SK-N-SH (cell line): ENCODE measurements around the gene SLC25A33. TPM values are rescaled to one million over a fixed set of nuclear protein-coding genes. Genes with fewer than 3 reads are reported as not detected.
A peak's percentile ranks its signal among the peaks of the same experiment; 100 is the strongest.

ENCODE experiments used
- CTCF ChIA-PET: fragments of 300-600, 350-600 bp; formaldehyde crosslinking; extraction: SDS; loops from one replicate; lab custom pipeline; 2021; lab: Yijun Ruan, JAX
- POLR2A ChIA-PET: fragments of 350-600 bp; sonication (Branson Sonifier 250); formaldehyde crosslinking; extraction: SDS; loops from one replicate; lab custom pipeline; 2020; ENCODE audit warnings: antibody characterized with exemption, inconsistent platforms; lab: Yijun Ruan, JAX
- DNase-seq: peaks from one replicate; pipeline ENCODE4 v3.0.0; 2012
- H2AFZ ChIP-seq: fragments of 200-600 bp; sonication (generic); 2 replicates; pipeline ENCODE4 v1.8.1; 2016; ENCODE audit warnings: antibody characterized with exemption, mild to moderate bottlenecking, low read depth
- H3F3A ChIP-seq: fragments of 200-600 bp; sonication (generic); replicated peaks from 2 replicates; pipeline ENCODE3; 2016; ENCODE audit warnings: antibody characterized with exemption, mild to moderate bottlenecking; ENCODE audit not compliant: insufficient read depth
- H3K27ac ChIP-seq, 2 experiments: fragments of 200-500 bp in 1 of 2; fragments of 200-600 bp in 1 of 2; sonication (Bioruptor generic) in 1 of 2; sonication (generic), shearing (Covaris generic) in 1 of 2; 2 replicates each; pipeline versions ENCODE4 v1.5.1 to v1.6.1; 2014 to 2016; ENCODE audit warnings: low read depth in 2 of 2, inconsistent platforms in 1 of 2, low read length in 1 of 2, mild to moderate bottlenecking in 1 of 2, mixed read lengths in 1 of 2
- H3K27me3 ChIP-seq: fragments of 200-600 bp; sonication (generic), shearing (Covaris generic); 2 replicates; pipeline ENCODE4 v1.6.1; 2016; ENCODE audit warnings: mixed run types; ENCODE audit not compliant: insufficient read depth
- H3K36me3 ChIP-seq, 2 experiments: fragments of 200-500 bp in 1 of 2; fragments of 200-600 bp in 1 of 2; sonication (Bioruptor generic) in 1 of 2; sonication (generic) in 1 of 2; replicated peaks in 1 of 2; 2 replicates each; pipeline versions ENCODE3 to v1.5.1; 2014 to 2016; ENCODE audit warnings: low read length in 1 of 2, mild to moderate bottlenecking in 1 of 2; ENCODE audit not compliant: insufficient read depth in 2 of 2, control insufficient read depth in 1 of 2
- H3K4me1 ChIP-seq, 2 experiments: fragments of 200-500 bp in 1 of 2; fragments of 200-600 bp in 1 of 2; sonication (Bioruptor generic) in 1 of 2; sonication (generic), shearing (Covaris generic) in 1 of 2; 2 replicates each; pipeline versions ENCODE4 v1.5.1 to v1.6.1; 2014 to 2016; ENCODE audit warnings: low read depth in 1 of 2, low read length in 1 of 2, mixed run types in 1 of 2; ENCODE audit not compliant: insufficient read depth in 2 of 2, control insufficient read depth in 1 of 2
- H3K4me2 ChIP-seq: fragments of 200-600 bp; sonication (generic), shearing (Covaris generic); 2 replicates; pipeline ENCODE4 v1.6.1; 2017; ENCODE audit warnings: mixed run types
- H3K4me3 ChIP-seq, 2 experiments: fragments of 200-500 bp in 1 of 2; fragments of 200-600 bp in 1 of 2; sonication (Bioruptor generic) in 1 of 2; sonication (generic), shearing (Covaris generic) in 1 of 2; 2 replicates each; pipeline versions ENCODE4 v1.5.1 to v1.8.1; 2014 to 2016; ENCODE audit warnings: low read depth in 2 of 2, inconsistent platforms in 1 of 2, low read length in 1 of 2, mild to moderate bottlenecking in 1 of 2, mixed read lengths in 1 of 2, moderate library complexity in 1 of 2
- H3K79me2 ChIP-seq: fragments of 200-600 bp; sonication (generic); 2 replicates; pipeline ENCODE4 v1.8.1; 2017; ENCODE audit warnings: mild to moderate bottlenecking; ENCODE audit not compliant: insufficient read depth
- H3K9ac ChIP-seq: fragments of 200-600 bp; sonication (generic); 2 replicates; pipeline ENCODE4 v1.6.1; 2017; ENCODE audit warnings: mixed run types
- H3K9me2 ChIP-seq: fragments of 200-600 bp; sonication (generic); 2 replicates; pipeline ENCODE4 v1.6.1; 2017; ENCODE audit warnings: mixed run types
- H3K9me3 ChIP-seq: fragments of 200-600 bp; sonication (generic); 2 replicates; pipeline ENCODE4 v1.6.1; 2017; ENCODE audit warnings: mixed run types, mild to moderate bottlenecking, moderate library complexity
- H4K20me1 ChIP-seq: fragments of 200-600 bp; sonication (generic); 2 replicates; pipeline ENCODE4 v1.6.1; 2017; ENCODE audit warnings: mild to moderate bottlenecking, mixed run types; ENCODE audit not compliant: insufficient read depth
- CHD2 ChIP-seq: fragments of 150-350 bp; IDR thresholded peaks from 2 replicates; pipeline ENCODE4 v1.6.1; 2018; ENCODE audit warnings: low read length; ENCODE audit not compliant: partially characterized antibody
- ELF1 ChIP-seq: IDR thresholded peaks from 2 replicates; pipeline ENCODE4 v1.4.0; 2012
- EP300 ChIP-seq, 2 experiments: IDR thresholded peaks; 2 replicates each; pipeline versions ENCODE4 v1.4.0 to v1.6.1; 2012; ENCODE audit warnings: borderline replicate concordance in 1 of 2, low read depth in 1 of 2, low read length in 1 of 2
- EZH2phosphoT487 ChIP-seq: fragments of 200-600 bp; sonication (generic); IDR thresholded peaks from 2 replicates; pipeline ENCODE4 v1.6.1; 2017; ENCODE audit warnings: low read depth, mixed run types, mild to moderate bottlenecking, antibody characterized with exemption, moderate library complexity, borderline replicate concordance
- FOSL2 ChIP-seq: IDR thresholded peaks from 2 replicates; pipeline ENCODE4 v1.4.0; 2012; ENCODE audit warnings: low read depth, mild to moderate bottlenecking, moderate library complexity, borderline replicate concordance
- FOXM1 ChIP-seq: IDR thresholded peaks from 2 replicates; pipeline ENCODE4 v1.4.0; 2012; ENCODE audit warnings: low read depth, mild to moderate bottlenecking
- GABPA ChIP-seq: IDR thresholded peaks from 2 replicates; pipeline ENCODE4 v1.4.0; 2012; ENCODE audit warnings: low read depth, mild to moderate bottlenecking
- GATA2 ChIP-seq: sonication (generic); formaldehyde crosslinking; IDR thresholded peaks from 2 replicates; pipeline ENCODE4 v1.5.0; 2020; ENCODE audit warnings: mild to moderate bottlenecking, missing genetic modification reagents
- JUND ChIP-seq: IDR thresholded peaks from 2 replicates; pipeline ENCODE4 v1.4.0; 2012
- MEF2A ChIP-seq: IDR thresholded peaks from 2 replicates; pipeline ENCODE4 v1.4.0; 2012; ENCODE audit warnings: low read depth, borderline replicate concordance
- MXI1 ChIP-seq: IDR thresholded peaks from 2 replicates; pipeline ENCODE4 v1.6.1; 2012; ENCODE audit warnings: mild to moderate bottlenecking, low read depth, low read length, improper control_type of control experiment
- NFIC ChIP-seq: IDR thresholded peaks from 2 replicates; pipeline ENCODE4 v1.4.0; 2012; ENCODE audit warnings: borderline replicate concordance
- POLR2AphosphoS5 ChIP-seq: IDR thresholded peaks from 2 replicates; pipeline ENCODE4 v1.6.1; 2012; ENCODE audit warnings: low read depth, low read length
- RAD21 ChIP-seq: IDR thresholded peaks from 2 replicates; pipeline ENCODE4 v1.6.1; 2012; ENCODE audit warnings: mild to moderate bottlenecking, low read length
- SMC3 ChIP-seq: IDR thresholded peaks from 2 replicates; pipeline ENCODE4 v1.6.1; 2012; ENCODE audit warnings: low read depth, low read length, improper control_type of control experiment
- TAF1 ChIP-seq: IDR thresholded peaks from 2 replicates; pipeline ENCODE4 v1.6.1; 2012; ENCODE audit warnings: low read depth, mild to moderate bottlenecking, low read length, moderate library complexity, borderline replicate concordance
- TCF12 ChIP-seq: IDR thresholded peaks from 2 replicates; pipeline ENCODE4 v1.4.0; 2012
- TEAD4 ChIP-seq: IDR thresholded peaks from 2 replicates; pipeline ENCODE4 v1.4.0; 2012; ENCODE audit warnings: mild to moderate bottlenecking, borderline replicate concordance; ENCODE audit not compliant: insufficient read depth
- WGBS: methylation state at CpG from one replicate; pipeline ENCODE4 v1.1.6; 2017; ENCODE audit warnings: low lambda C conversion rate; 5-methylcytosine and 5-hydroxymethylcytosine counted together
- polyA plus RNA-seq, 3 experiments: library from polyadenylated mRNA; depleted of rRNA; stranded (reverse); fragments of >200 nt; gene quantifications; 2 replicates each; pipeline ENCODE4 v1.2.3, GENCODE V29; 2012
- TF ChIP-seq, protein P1 (sequence below): IDR thresholded peaks from 2 replicates; pipeline ENCODE4 v1.4.0; 2012; ENCODE audit warnings: low read depth, borderline replicate concordance
- TF ChIP-seq, protein P2 (sequence below): IDR thresholded peaks from 2 replicates; pipeline ENCODE4 v1.4.0; 2012; ENCODE audit warnings: low read depth, borderline replicate concordance
- TF ChIP-seq, protein P3 (sequence below): IDR thresholded peaks from 2 replicates; pipeline ENCODE4 v1.4.0; 2012; ENCODE audit warnings: low read depth
- TF ChIP-seq, protein P4 (sequence below): IDR thresholded peaks from 2 replicates; pipeline ENCODE4 v1.6.1; 2012; ENCODE audit warnings: mild to moderate bottlenecking, low read depth, low read length, moderate library complexity
- TF ChIP-seq, protein P5 (sequence below): fragments of 150-350 bp; IDR thresholded peaks from 2 replicates; pipeline ENCODE4 v1.6.1; 2016; ENCODE audit warnings: mild to moderate bottlenecking, low read depth, low read length

SLC25A33 gene, protein sequence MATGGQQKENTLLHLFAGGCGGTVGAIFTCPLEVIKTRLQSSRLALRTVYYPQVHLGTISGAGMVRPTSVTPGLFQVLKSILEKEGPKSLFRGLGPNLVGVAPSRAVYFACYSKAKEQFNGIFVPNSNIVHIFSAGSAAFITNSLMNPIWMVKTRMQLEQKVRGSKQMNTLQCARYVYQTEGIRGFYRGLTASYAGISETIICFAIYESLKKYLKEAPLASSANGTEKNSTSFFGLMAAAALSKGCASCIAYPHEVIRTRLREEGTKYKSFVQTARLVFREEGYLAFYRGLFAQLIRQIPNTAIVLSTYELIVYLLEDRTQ
- 4.8 and 5.0 TPM in 2 replicates for polyA plus RNA-seq (2012; rRNA removed)
- polyA plus RNA-seq (2012; cell fraction: cytosol; rRNA removed) = 6.6 and 7.0 TPM in 2 replicates
- 1.5 and 2.8 TPM in 2 replicates for polyA plus RNA-seq (2012; cell fraction: nucleus; rRNA removed)

DNA sequence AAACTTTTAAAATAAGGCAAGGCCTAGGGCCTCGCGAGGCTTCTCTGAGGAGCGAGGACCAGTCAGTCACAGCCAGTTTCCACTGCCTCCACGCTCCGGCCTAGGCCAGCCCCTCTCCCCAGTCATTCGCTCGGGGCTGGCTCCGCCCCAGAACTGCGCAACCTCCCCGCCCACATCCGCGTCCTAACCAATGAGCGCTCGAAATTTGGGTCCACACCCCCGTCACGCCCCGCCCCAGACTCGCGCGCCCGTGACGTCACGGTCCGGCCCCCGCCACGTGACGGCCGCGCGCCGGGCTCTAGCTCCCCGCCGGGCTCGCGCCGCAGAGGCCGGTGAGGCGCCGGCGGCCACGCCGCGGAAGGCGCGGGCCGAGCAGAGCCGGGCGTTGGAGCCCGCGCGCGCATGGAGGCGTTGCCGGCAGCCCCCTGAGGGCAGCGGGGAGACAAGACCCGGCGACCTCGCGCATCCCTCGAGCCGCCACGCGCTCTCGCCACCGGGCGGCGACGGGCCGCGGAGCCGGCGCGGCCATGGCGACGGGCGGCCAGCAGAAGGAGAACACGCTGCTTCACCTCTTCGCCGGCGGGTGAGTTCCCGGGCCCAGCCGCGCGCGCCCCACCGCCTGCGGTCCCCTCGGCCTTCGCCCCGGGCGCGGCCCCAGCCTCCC lies at the start of gene SLC25A33:
Gene SLC25A33, plus strand, starts transcription at position 301 of the 664 bp plus-strand sequence. Its CDS starts 227 bp downstream, at position 528.
- Histone ChIP-seq H3K36me3 (no peaks in the 10 kb centered on the region), H3K9me3 (no peaks in the 10 kb centered on the region), H3K27ac (peak within 1 kb of the TSS; percentile 60 to 84), H3K27me3 (no peaks in the 10 kb centered on the region), H3K9me2 (no peaks in the 10 kb centered on the region), H4K20me1 (peaks cover 26% of the 10 kb centered on the region), H3F3A (peaks cover 6% of the 10 kb centered on the region), H3K4me2 (peak within 1 kb of the TSS; percentile 93), H3K4me3 (peak within 1 kb of the TSS; percentile 67 to 78), H3K4me1 (peaks cover 0 to 7% of the 10 kb centered on the region in 2 experiments; a peak in 2 of 4 replicates), H2AFZ (peak within 1 kb of the TSS; percentile 84), H3K9ac (peak within 1 kb of the TSS; percentile 77), H3K79me2 (peaks cover 45% of the 10 kb centered on the region)
- ChIA-PET POLR2A (interaction anchor here (0.6 to 1.0 kb wide), 4 partner anchors 10 to 720 kb away, joined by 3 to 4 read pairs (median 4); no protein-coding TSS in a partner anchor), CTCF (interaction anchor here (0.6 to 1.4 kb wide), 4 partner anchors 10 to 43 kb away, joined by 3 read pairs; no protein-coding TSS in a partner anchor)
- DNase-seq = peak; percentile 99
- WGBS = no CpG with 5 or more reads among the region's 92 CpGs
- TF ChIP-seq MEF2A = no peak
- TF ChIP-seq, protein P1, sequence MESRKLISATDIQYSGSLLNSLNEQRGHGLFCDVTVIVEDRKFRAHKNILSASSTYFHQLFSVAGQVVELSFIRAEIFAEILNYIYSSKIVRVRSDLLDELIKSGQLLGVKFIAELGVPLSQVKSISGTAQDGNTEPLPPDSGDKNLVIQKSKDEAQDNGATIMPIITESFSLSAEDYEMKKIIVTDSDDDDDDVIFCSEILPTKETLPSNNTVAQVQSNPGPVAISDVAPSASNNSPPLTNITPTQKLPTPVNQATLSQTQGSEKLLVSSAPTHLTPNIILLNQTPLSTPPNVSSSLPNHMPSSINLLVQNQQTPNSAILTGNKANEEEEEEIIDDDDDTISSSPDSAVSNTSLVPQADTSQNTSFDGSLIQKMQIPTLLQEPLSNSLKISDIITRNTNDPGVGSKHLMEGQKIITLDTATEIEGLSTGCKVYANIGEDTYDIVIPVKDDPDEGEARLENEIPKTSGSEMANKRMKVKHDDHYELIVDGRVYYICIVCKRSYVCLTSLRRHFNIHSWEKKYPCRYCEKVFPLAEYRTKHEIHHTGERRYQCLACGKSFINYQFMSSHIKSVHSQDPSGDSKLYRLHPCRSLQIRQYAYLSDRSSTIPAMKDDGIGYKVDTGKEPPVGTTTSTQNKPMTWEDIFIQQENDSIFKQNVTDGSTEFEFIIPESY = peak; percentile 61; the same call in 1 of the 2 replicates
- no peak for TF ChIP-seq TEAD4
- no peak for TF ChIP-seq GATA2 (CRISPR knock-in tag)
- 0 out of 2 replicates have a peak, but pooled peaks have one; percentile 37 for TF ChIP-seq TAF1
- no peak for TF ChIP-seq TCF12
- TF ChIP-seq NFIC = no peak
- TF ChIP-seq, protein P2, sequence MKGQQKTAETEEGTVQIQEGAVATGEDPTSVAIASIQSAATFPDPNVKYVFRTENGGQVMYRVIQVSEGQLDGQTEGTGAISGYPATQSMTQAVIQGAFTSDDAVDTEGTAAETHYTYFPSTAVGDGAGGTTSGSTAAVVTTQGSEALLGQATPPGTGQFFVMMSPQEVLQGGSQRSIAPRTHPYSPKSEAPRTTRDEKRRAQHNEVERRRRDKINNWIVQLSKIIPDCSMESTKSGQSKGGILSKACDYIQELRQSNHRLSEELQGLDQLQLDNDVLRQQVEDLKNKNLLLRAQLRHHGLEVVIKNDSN = peak; percentile 91
- TF ChIP-seq EZH2phosphoT487 = no peak
- TF ChIP-seq, protein P3, sequence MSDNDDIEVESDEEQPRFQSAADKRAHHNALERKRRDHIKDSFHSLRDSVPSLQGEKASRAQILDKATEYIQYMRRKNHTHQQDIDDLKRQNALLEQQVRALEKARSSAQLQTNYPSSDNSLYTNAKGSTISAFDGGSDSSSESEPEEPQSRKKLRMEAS = peak; percentile 71
- TF ChIP-seq, protein P4, sequence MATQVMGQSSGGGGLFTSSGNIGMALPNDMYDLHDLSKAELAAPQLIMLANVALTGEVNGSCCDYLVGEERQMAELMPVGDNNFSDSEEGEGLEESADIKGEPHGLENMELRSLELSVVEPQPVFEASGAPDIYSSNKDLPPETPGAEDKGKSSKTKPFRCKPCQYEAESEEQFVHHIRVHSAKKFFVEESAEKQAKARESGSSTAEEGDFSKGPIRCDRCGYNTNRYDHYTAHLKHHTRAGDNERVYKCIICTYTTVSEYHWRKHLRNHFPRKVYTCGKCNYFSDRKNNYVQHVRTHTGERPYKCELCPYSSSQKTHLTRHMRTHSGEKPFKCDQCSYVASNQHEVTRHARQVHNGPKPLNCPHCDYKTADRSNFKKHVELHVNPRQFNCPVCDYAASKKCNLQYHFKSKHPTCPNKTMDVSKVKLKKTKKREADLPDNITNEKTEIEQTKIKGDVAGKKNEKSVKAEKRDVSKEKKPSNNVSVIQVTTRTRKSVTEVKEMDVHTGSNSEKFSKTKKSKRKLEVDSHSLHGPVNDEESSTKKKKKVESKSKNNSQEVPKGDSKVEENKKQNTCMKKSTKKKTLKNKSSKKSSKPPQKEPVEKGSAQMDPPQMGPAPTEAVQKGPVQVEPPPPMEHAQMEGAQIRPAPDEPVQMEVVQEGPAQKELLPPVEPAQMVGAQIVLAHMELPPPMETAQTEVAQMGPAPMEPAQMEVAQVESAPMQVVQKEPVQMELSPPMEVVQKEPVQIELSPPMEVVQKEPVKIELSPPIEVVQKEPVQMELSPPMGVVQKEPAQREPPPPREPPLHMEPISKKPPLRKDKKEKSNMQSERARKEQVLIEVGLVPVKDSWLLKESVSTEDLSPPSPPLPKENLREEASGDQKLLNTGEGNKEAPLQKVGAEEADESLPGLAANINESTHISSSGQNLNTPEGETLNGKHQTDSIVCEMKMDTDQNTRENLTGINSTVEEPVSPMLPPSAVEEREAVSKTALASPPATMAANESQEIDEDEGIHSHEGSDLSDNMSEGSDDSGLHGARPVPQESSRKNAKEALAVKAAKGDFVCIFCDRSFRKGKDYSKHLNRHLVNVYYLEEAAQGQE = no peak
- no peak for TF ChIP-seq EP300 (IDR thresholded peaks at IDR 0.05; ENCODE audit: borderline replicate concordance in 1 of 2, low read depth in 1 of 2, low read length in 1 of 2)
- no peak for TF ChIP-seq ELF1
- TF ChIP-seq POLR2AphosphoS5 = peak; percentile 60
- TF ChIP-seq FOSL2 = no peak
- no peak for TF ChIP-seq RAD21
- TF ChIP-seq GABPA = no peak
- TF ChIP-seq MXI1 = peak; percentile 85
- peak; percentile 97 for TF ChIP-seq CHD2
- no peak for TF ChIP-seq FOXM1
- TF ChIP-seq SMC3 = no peak
- TF ChIP-seq JUND = no peak
- TF ChIP-seq, protein P5, sequence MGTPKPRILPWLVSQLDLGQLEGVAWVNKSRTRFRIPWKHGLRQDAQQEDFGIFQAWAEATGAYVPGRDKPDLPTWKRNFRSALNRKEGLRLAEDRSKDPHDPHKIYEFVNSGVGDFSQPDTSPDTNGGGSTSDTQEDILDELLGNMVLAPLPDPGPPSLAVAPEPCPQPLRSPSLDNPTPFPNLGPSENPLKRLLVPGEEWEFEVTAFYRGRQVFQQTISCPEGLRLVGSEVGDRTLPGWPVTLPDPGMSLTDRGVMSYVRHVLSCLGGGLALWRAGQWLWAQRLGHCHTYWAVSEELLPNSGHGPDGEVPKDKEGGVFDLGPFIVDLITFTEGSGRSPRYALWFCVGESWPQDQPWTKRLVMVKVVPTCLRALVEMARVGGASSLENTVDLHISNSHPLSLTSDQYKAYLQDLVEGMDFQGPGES = no peak
